HepG2 (cell line): Measurements from ENCODE around the gene PSMA2. TPM values are rescaled to one million over a fixed set of nuclear protein-coding genes. Genes with fewer than 3 reads are reported as not detected.

ENCODE experiments used
- ATAC-seq: fragments of 200-7000 bp; cut with Tn5 transposase; 3 replicates; pipeline ENCODE4 v1.9.1; 2020; ENCODE audit warnings: mild to moderate bottlenecking, moderate library complexity
- BruUV-seq: library from RNA; stranded (reverse); fragments of 400-500 nt; replicated peaks from 2 replicates; lab custom pipeline; 2021; lab: Mats Ljungman, UMichigan
- CTCF ChIA-PET: fragments of 300-600 bp; formaldehyde crosslinking; extraction: SDS; loops from one replicate; lab custom pipeline; 2021; ENCODE audit warnings: low total read pairs, inconsistent platforms, low intra/inter-chr PET ratio; lab: Yijun Ruan, JAX
- POLR2A ChIA-PET: fragments of 350-600 bp; sonication (Branson Sonifier 250); formaldehyde crosslinking; loops from one replicate; lab custom pipeline; 2020; ENCODE audit warnings: antibody characterized with exemption, inconsistent platforms; lab: Yijun Ruan, JAX
- DNase-seq: peaks from one replicate; pipeline ENCODE4 v3.0.0-alpha.2; 2015; ENCODE audit warnings: low spot score
- FAIRE-seq: peaks from 3 replicates; lab custom pipeline; 2011; peaks lifted over from hg19 to GRCh38; lab: Jason Lieb, UNC
- H2AFZ ChIP-seq: one replicate; pipeline ENCODE4 v1.6.1; 2011; ENCODE audit warnings: low read length, inconsistent platforms
- H3K27ac ChIP-seq: fragments of 300-600 bp; 3 replicates; pipeline ENCODE4 v1.8.0; 2011; ENCODE audit warnings: mixed run types, mild to moderate bottlenecking, mixed read lengths, low read length, inconsistent platforms; ENCODE audit not compliant: insufficient read depth; ENCODE audit errors: extremely low read length
- H3K27me3 ChIP-seq, 2 experiments: fragments of 200-600 bp in 1 of 2; 2 replicates in 1 of 2; 3 replicates in 1 of 2; pipeline versions ENCODE4 v1.6.0 to v1.8.0; 2011; ENCODE audit warnings: low read length in 2 of 2, mild to moderate bottlenecking in 2 of 2, moderate library complexity in 2 of 2, inconsistent platforms in 1 of 2; ENCODE audit not compliant: insufficient read depth in 2 of 2, control insufficient read depth in 1 of 2
- H3K36me3 ChIP-seq, 2 experiments: fragments of 200-600 bp in 1 of 2; replicated peaks in 1 of 2; 2 replicates in 1 of 2; 3 replicates in 1 of 2; pipeline versions ENCODE4 v1.5.1 to v1.8.0; 2011; ENCODE audit warnings: low read length in 2 of 2, inconsistent platforms in 1 of 2; ENCODE audit not compliant: insufficient read depth in 2 of 2, control insufficient read depth in 1 of 2
- H3K4me1 ChIP-seq: 2 replicates; pipeline ENCODE4 v1.5.1; 2012; ENCODE audit warnings: low read length, inconsistent platforms; ENCODE audit not compliant: insufficient read depth
- H3K4me2 ChIP-seq: 2 replicates; pipeline ENCODE4 v1.6.0; 2011; ENCODE audit warnings: low read depth, low read length, inconsistent platforms
- H3K4me3 ChIP-seq, 3 experiments: fragments of 200-600 bp in 1 of 3; sonication (generic), shearing (Covaris generic) in 1 of 3; replicated peaks in 1 of 3; 2 replicates each; pipeline ENCODE4 v1.5.1; 2011 to 2016; ENCODE audit warnings: low read length in 3 of 3, inconsistent platforms in 2 of 3, low read depth in 2 of 3, mild to moderate bottlenecking in 2 of 3, control low read depth in 1 of 3, mixed read lengths in 1 of 3; ENCODE audit not compliant: insufficient read depth in 1 of 3
- H3K79me2 ChIP-seq: one replicate; pipeline ENCODE4 v1.6.1; 2011; ENCODE audit warnings: low read length, inconsistent platforms; ENCODE audit not compliant: insufficient read depth
- H3K9ac ChIP-seq: 2 replicates; pipeline ENCODE4 v1.6.0; 2011; ENCODE audit warnings: mild to moderate bottlenecking, low read depth, low read length, inconsistent platforms; ENCODE audit not compliant: insufficient read depth
- H3K9me3 ChIP-seq: 2 replicates; pipeline ENCODE4 v1.5.1; 2012; ENCODE audit warnings: mild to moderate bottlenecking, low read length
- H4K20me1 ChIP-seq: 2 replicates; pipeline ENCODE4 v1.6.0; 2011; ENCODE audit warnings: inconsistent platforms, mild to moderate bottlenecking, low read length, moderate library complexity; ENCODE audit not compliant: insufficient read depth
- ATF3 ChIP-seq: sonication (generic); formaldehyde crosslinking; IDR thresholded peaks from 2 replicates; pipeline ENCODE4 v1.4.0; 2020; ENCODE audit warnings: missing genetic modification reagents
- CEBPB ChIP-seq: IDR thresholded peaks from 2 replicates; pipeline ENCODE4 v1.6.1; 2011; ENCODE audit warnings: low read depth, low read length, improper control_type of control experiment, borderline replicate concordance
- RFX3 ChIP-seq: IDR thresholded peaks from 2 replicates; pipeline ENCODE4 v1.6.1; 2016; ENCODE audit warnings: missing biosample characterization, missing genetic modification reagents
- SAFB2 ChIP-seq: sonication (generic); formaldehyde crosslinking; IDR thresholded peaks from 2 replicates; pipeline ENCODE4 v1.5.1; 2020; ENCODE audit warnings: missing genetic modification reagents, low read depth, mild to moderate bottlenecking, borderline replicate concordance
- WGBS: methylation state at CpG from one replicate; pipeline ENCODE4 v1.1.6; 2017; ENCODE audit warnings: low lambda C conversion rate; 5-methylcytosine and 5-hydroxymethylcytosine counted together
- in situ Hi-C: cut with HindIII; loops from 2 replicates; pipeline ENCODE4 v1.10.0; 2017; ENCODE audit warnings: low pct_unique_long_range_greater_than_20kb; ENCODE audit not compliant: extremely low pct_ligation_motif_present
- intact Hi-C: fragments of 100-400 bp; cut with micrococcal nuclease; formaldehyde crosslinking; loops from one replicate; pipeline ENCODE4 v1.10.0; 2022; ENCODE audit not compliant: unreplicated experiment
- polyA plus RNA-seq, 8 experiments: library from polyadenylated mRNA; depleted of rRNA in 3 of 8; stranded (reverse) in 7 of 8; unstranded in 1 of 8; fragments of >200 nt; fragmentation: Illumina TruSeq in 4 of 8; extraction: Trizol in 4 of 8; gene quantifications; 2 replicates each; pipeline versions ENCODE4 v1.2.1 to v1.2.3, GENCODE V29; 2011 to 2016; ENCODE audit warnings: low read depth in 4 of 8, missing spikeins in 1 of 8, mixed read lengths in 1 of 8; ENCODE audit not compliant: insufficient read depth in 1 of 8
- total RNA-seq, 5 experiments: library from RNA; depleted of rRNA; stranded (reverse); fragments of >200 nt; fragmentation: Illumina TruSeq; extraction: Trizol; gene quantifications; 2 replicates each; pipeline ENCODE4 v1.2.3, GENCODE V29; 2016; ENCODE audit warnings: low read depth in 1 of 5
- TF ChIP-seq, protein P1 (sequence below): sonication (generic); formaldehyde crosslinking; IDR thresholded peaks from 2 replicates; pipeline ENCODE4 v1.5.1; 2020; ENCODE audit warnings: missing genetic modification reagents, mild to moderate bottlenecking, borderline replicate concordance

Gene PSMA2
- total and polyA plus RNA-seq, 2 of the 13 experiments (the other 11 are each of a cell fraction or from before 2014, with no cell fraction given): 125 to 266 TPM

GRCh38 chr7:42967391-42967790 lies 35.4 kb upstream of the PSMA2 start:
- in situ Hi-C loops (no loop called here), intact Hi-C loops (no loop called here)
- BruUV-seq: no TSS peak
- DNase-seq (no peak), ATAC-seq (no peak), FAIRE-seq (no peak)
- no peak overlapping the region for H3K4me2 ChIP-seq
- 57% methylated on average over 2 of the region's 2 CpGs for WGBS
- no peak for TF ChIP-seq RFX3
- TF ChIP-seq, protein P1, sequence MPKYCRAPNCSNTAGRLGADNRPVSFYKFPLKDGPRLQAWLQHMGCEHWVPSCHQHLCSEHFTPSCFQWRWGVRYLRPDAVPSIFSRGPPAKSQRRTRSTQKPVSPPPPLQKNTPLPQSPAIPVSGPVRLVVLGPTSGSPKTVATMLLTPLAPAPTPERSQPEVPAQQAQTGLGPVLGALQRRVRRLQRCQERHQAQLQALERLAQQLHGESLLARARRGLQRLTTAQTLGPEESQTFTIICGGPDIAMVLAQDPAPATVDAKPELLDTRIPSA (CRISPR knock-in tag): no peak
- H3K36me3 ChIP-seq: no peaks in the 10 kb centered on the region
- H3K9ac ChIP-seq: no peak overlapping the region
- H3K27me3 ChIP-seq: no peaks in the 10 kb centered on the region
- H3K9me3 ChIP-seq: no peaks in the 10 kb centered on the region
- no peak overlapping the region for H3K4me3 ChIP-seq
- no peak overlapping the region for H3K27ac ChIP-seq
- H3K4me1 ChIP-seq: no peaks in the 10 kb centered on the region
- no peaks in the 10 kb centered on the region for H4K20me1 ChIP-seq
- H3K79me2 ChIP-seq: no peaks in the 10 kb centered on the region
- ChIA-PET POLR2A (no interaction called here), CTCF (no interaction called here)
- H2AFZ ChIP-seq: no peak overlapping the region

- no TSS peak for BruUV-seq
- Histone ChIP-seq H3K36me3 (no peaks in the 10 kb centered on the region), H3K4me3 (no peak overlapping the region), H3K27me3 (0 out of 5 replicates have a peak, but pooled peaks cover 0 to 1% of the 10 kb centered on the region in 2 experiments), H2AFZ (no peak overlapping the region), H3K79me2 (no peaks in the 10 kb centered on the region), H4K20me1 (no peaks in the 10 kb centered on the region), H3K9ac (no peak overlapping the region), H3K4me2 (no peak overlapping the region), H3K9me3 (no peaks in the 10 kb centered on the region), H3K4me1 (no peaks in the 10 kb centered on the region), H3K27ac (no peak overlapping the region)
- TF ChIP-seq SAFB2 (CRISPR knock-in tag) (no peak), CEBPB (0 out of 2 replicates have a peak, but pooled peaks have one; percentile 5), ATF3 (CRISPR knock-in tag) (no peak)
- ATAC-seq (no peak), FAIRE-seq (no peak), DNase-seq (no peak)
- CTCF ChIA-PET: no interaction called here
- in situ Hi-C loops (no loop called here), intact Hi-C loops (no loop called here)
- 16% methylated on average over 5 of the region's 6 CpGs for WGBS
- POLR2A ChIA-PET: no interaction called here
Observed at GRCh38 chr7:42964849-42965805, 33.2 kb upstream of the PSMA2 start.
